GM23248 (cell line): ENCODE data around the gene PAK6. TPM values are rescaled to one million over a fixed set of nuclear protein-coding genes. Genes with fewer than 3 reads are reported as not detected.

ENCODE experiments used
- DNase-seq: peaks from one replicate; pipeline ENCODE4 v3.0.0-alpha.2; 2015
- H2AFZ ChIP-seq: fragments of 200-600 bp; sonication (generic); 2 replicates; pipeline ENCODE4 v1.6.1; 2016; ENCODE audit warnings: antibody characterized with exemption
- H3F3A ChIP-seq: fragments of 200-600 bp; sonication (generic); 2 replicates; pipeline ENCODE4 v1.6.1; 2016; ENCODE audit warnings: mild to moderate bottlenecking, antibody characterized with exemption, mixed run types; ENCODE audit not compliant: insufficient read depth
- H3K27ac ChIP-seq: fragments of 200-600 bp; sonication (generic); 2 replicates; pipeline ENCODE4 v1.5.1; 2016; ENCODE audit warnings: mild to moderate bottlenecking
- H3K27me3 ChIP-seq: fragments of 200-600 bp; sonication (generic); replicated peaks from 2 replicates; pipeline ENCODE4 v1.6.1; 2016; ENCODE audit warnings: mild to moderate bottlenecking; ENCODE audit not compliant: insufficient read depth
- H3K36me3 ChIP-seq: fragments of 200-600 bp; sonication (generic); 2 replicates; pipeline ENCODE4 v1.6.1; 2016; ENCODE audit warnings: low read depth, mild to moderate bottlenecking
- H3K4me1 ChIP-seq: fragments of 200-600 bp; sonication (generic); 2 replicates; pipeline ENCODE4 v1.6.1; 2016; ENCODE audit warnings: mild to moderate bottlenecking; ENCODE audit not compliant: insufficient read depth
- H3K4me2 ChIP-seq: fragments of 200-600 bp; sonication (generic); one replicate; pipeline ENCODE4 v1.6.1; 2016; ENCODE audit warnings: mild to moderate bottlenecking; ENCODE audit not compliant: unreplicated experiment
- H3K4me3 ChIP-seq: fragments of 200-600 bp; sonication (generic); 2 replicates; pipeline ENCODE4 v1.5.1; 2016; ENCODE audit warnings: mild to moderate bottlenecking
- H3K79me2 ChIP-seq: fragments of 200-600 bp; sonication (generic); 2 replicates; pipeline ENCODE4 v1.6.1; 2016; ENCODE audit warnings: mild to moderate bottlenecking; ENCODE audit not compliant: insufficient read depth
- H3K9ac ChIP-seq: fragments of 200-600 bp; sonication (generic); 2 replicates; pipeline ENCODE4 v1.6.1; 2016; ENCODE audit warnings: mild to moderate bottlenecking
- H3K9me2 ChIP-seq: fragments of 200-600 bp; sonication (generic); 2 replicates; pipeline ENCODE4 v1.6.1; 2016; ENCODE audit warnings: mixed run types, mild to moderate bottlenecking, moderate library complexity; ENCODE audit not compliant: insufficient read depth
- H3K9me3 ChIP-seq: fragments of 200-600 bp; sonication (generic); one replicate; pipeline ENCODE4 v1.6.1; 2017; ENCODE audit warnings: low read depth
- H4K20me1 ChIP-seq: fragments of 200-600 bp; sonication (generic); 2 replicates; pipeline ENCODE4 v1.6.0; 2016; ENCODE audit not compliant: insufficient read depth
- EZH2 ChIP-seq: fragments of 200-600 bp; sonication (generic); IDR thresholded peaks from 2 replicates; pipeline ENCODE4 v1.6.1; 2018; ENCODE audit warnings: antibody characterized with exemption, mild to moderate bottlenecking; ENCODE audit not compliant: insufficient read depth, poor library complexity, severe bottlenecking
- EZH2phosphoT487 ChIP-seq: fragments of 200-600 bp; sonication (generic); IDR thresholded peaks from 2 replicates; pipeline ENCODE4 v1.6.1; 2018; ENCODE audit warnings: antibody characterized with exemption, moderate library complexity, mild to moderate bottlenecking, low read depth; ENCODE audit not compliant: insufficient read depth
- WGBS, 2 experiments: methylation state at CpG; one replicate each; pipeline ENCODE4 v1.1.6; 2015 to 2017; ENCODE audit warnings: low lambda C conversion rate in 2 of 2, low coverage in 1 of 2; ENCODE audit errors: missing lambda C conversion rate in 2 of 2; 5-methylcytosine and 5-hydroxymethylcytosine counted together
- in situ Hi-C: fragments of 300-500 bp; cut with MboI; formaldehyde crosslinking; loops from 2 replicates; pipeline ENCODE4 v1.15.0; 2020
- polyA plus RNA-seq: library from polyadenylated mRNA; unstranded; fragments of >200 nt; fragmentation: Nextera tagmentation; extraction: Ambion mirVana; gene quantifications from 2 replicates; pipeline ENCODE4 v1.2.1, GENCODE V29; 2016
- total RNA-seq: library from RNA; depleted of rRNA; stranded (reverse); fragments of >200 nt; shearing (Covaris generic); gene quantifications from 2 replicates; pipeline ENCODE4 v1.2.3, GENCODE V29; 2014

The PAK6 gene
- total and polyA plus RNA-seq, 2 experiments from 2014 or later = not detected

- Histone ChIP-seq H3K4me3 (no peak overlapping the region), H3K9me2 (no peaks in the 10 kb centered on the region), H3K9ac (no peak overlapping the region), H3K79me2 (no peaks in the 10 kb centered on the region), H3K36me3 (no peaks in the 10 kb centered on the region), H3K4me2 (no peak overlapping the region), H2AFZ (no peak overlapping the region), H3F3A (peaks cover 7% of the 10 kb centered on the region), H3K9me3 (no peaks in the 10 kb centered on the region), H3K27me3 (no peaks in the 10 kb centered on the region), H3K4me1 (peaks cover 27% of the 10 kb centered on the region), H3K27ac (no peak overlapping the region), H4K20me1 (no peaks in the 10 kb centered on the region)
- TF ChIP-seq EZH2phosphoT487 (no peak), EZH2 (no peak)
- DNase-seq = no peak
- 83 to 88% methylated on average over 10 of the region's 10 CpGs for WGBS, 2 experiments
- in situ Hi-C loops = no loop called here
These were observed 73.7 kb downstream of the PAK6 start for GRCh38 chr15:40312370-40313158.

- H3K4me1 ChIP-seq = peaks cover 27% of the 10 kb centered on the region
- H3K4me3 ChIP-seq = no peak overlapping the region
- no peak overlapping the region for H3K9ac ChIP-seq
- H3K9me3 ChIP-seq = no peaks in the 10 kb centered on the region
- peak overlapping the region; percentile 55 for H3K4me2 ChIP-seq
- in situ Hi-C loops = no loop called here
- no peaks in the 10 kb centered on the region for H3K79me2 ChIP-seq
- no peak overlapping the region for H3K27ac ChIP-seq
- peaks cover 7% of the 10 kb centered on the region for H3F3A ChIP-seq
- WGBS, 2 experiments = 32 to 35% methylated on average over 10 of the region's 10 CpGs
- H3K36me3 ChIP-seq = no peaks in the 10 kb centered on the region
- no peaks in the 10 kb centered on the region for H3K9me2 ChIP-seq
- peak; percentile 59 for DNase-seq
- TF ChIP-seq EZH2phosphoT487 (no peak), EZH2 (no peak)
- no peak overlapping the region for H2AFZ ChIP-seq
- H3K27me3 ChIP-seq = no peaks in the 10 kb centered on the region
- H4K20me1 ChIP-seq = no peaks in the 10 kb centered on the region
These were observed 74.9 kb downstream of the PAK6 start for GRCh38 chr15:40313531-40314398.

- Histone ChIP-seq H2AFZ (no peak overlapping the region), H3K9ac (no peak overlapping the region), H3K79me2 (no peaks in the 10 kb centered on the region), H3K27me3 (no peaks in the 10 kb centered on the region), H3K4me2 (peak overlapping the region; percentile 55), H3K9me3 (no peaks in the 10 kb centered on the region), H3F3A (peaks cover 7% of the 10 kb centered on the region), H4K20me1 (no peaks in the 10 kb centered on the region), H3K27ac (no peak overlapping the region), H3K9me2 (no peaks in the 10 kb centered on the region), H3K36me3 (no peaks in the 10 kb centered on the region), H3K4me1 (peaks cover 27% of the 10 kb centered on the region), H3K4me3 (peak overlapping the region; percentile 19; the same call in 1 of the 2 replicates)
- in situ Hi-C loops = no loop called here
- WGBS, 2 experiments = 44 to 48% methylated on average over 4 of the region's 4 CpGs
- TF ChIP-seq EZH2phosphoT487 (no peak), EZH2 (no peak)
- DNase-seq = peak; percentile 91
These were observed 75.9 kb downstream of the PAK6 start for GRCh38 chr15:40314723-40315276.

GRCh38 chr15:40316931-40317330 lies 78.1 kb downstream of the PAK6 start:
- Histone ChIP-seq H3F3A (peaks cover 14% of the 10 kb centered on the region), H3K9me3 (no peaks in the 10 kb centered on the region), H3K9me2 (no peaks in the 10 kb centered on the region), H3K4me1 (peaks cover 27% of the 10 kb centered on the region), H3K4me3 (no peak overlapping the region), H4K20me1 (no peaks in the 10 kb centered on the region), H3K4me2 (no peak overlapping the region), H2AFZ (no peak overlapping the region), H3K27ac (no peak overlapping the region), H3K27me3 (no peaks in the 10 kb centered on the region), H3K79me2 (no peaks in the 10 kb centered on the region), H3K9ac (no peak overlapping the region), H3K36me3 (no peaks in the 10 kb centered on the region)
- in situ Hi-C loops = no loop called here
- DNase-seq = no peak
- WGBS, 2 experiments = 76 to 82% methylated on average over 3 of the region's 3 CpGs
- TF ChIP-seq EZH2phosphoT487 (no peak), EZH2 (no peak)
